OCI-LY3 (cell line): ENCODE results near the gene LYZL6.

Experiments
- CTCF ChIP-seq: fragments of 200-600, 300-600 bp; sonication (generic); IDR thresholded peaks from 2 replicates; pipeline ENCODE4 v1.5.1; 2014; ENCODE audit warnings: antibody characterized with exemption, low read length, low read depth
- EZH2phosphoT487 ChIP-seq: fragments of 200-600 bp; shearing (Covaris generic); IDR thresholded peaks from 2 replicates; pipeline ENCODE4 v1.6.1; 2018; ENCODE audit warnings: antibody characterized with exemption, mixed run types, low read depth

DNA sequence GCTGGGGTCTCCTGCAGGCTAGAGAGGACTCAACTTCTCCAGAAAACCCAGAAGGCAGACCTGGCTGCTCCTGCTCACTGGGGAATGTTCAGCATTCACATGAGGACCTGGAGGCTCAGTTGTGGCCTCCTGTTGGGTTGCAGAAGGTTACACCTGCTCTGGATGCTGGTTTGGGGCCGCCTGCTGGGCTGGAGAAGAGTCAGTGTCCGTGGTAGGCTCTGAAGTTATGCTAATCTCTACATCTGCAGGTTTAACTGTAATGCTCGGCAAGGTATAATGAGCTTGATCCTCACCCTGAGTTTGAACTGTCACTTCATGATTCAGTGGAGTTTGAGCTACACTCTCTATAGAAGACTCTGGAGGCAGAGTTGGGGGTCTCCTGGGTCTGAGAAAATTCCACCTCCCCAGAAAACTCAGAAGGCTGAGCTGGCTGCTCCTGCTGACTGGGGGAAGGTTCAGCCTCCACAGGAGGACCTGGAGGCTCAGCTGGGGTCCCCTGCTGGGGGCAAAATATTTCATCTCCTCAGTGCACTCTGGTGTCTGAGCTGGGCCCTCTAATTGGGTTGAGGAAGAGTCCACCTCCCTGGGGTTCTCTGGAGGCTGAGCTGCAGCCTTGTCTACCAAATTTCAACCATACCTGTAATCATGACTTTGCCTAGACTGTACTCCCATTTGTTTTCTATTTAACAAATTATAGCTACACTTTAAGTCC, 36.4 kb downstream of the LYZL6 start:
- TF ChIP-seq CTCF (no peak), EZH2phosphoT487 (no peak)
